H1 (cell line): ENCODE results near the gene FRMPD1. TPM values are rescaled to one million over a fixed set of nuclear protein-coding genes. Genes with fewer than 3 reads are reported as not detected.

Experiments
- BACH1 ChIP-seq: IDR thresholded peaks from 2 replicates; pipeline ENCODE4 v1.6.1; 2012; ENCODE audit warnings: low read length, improper control_type of control experiment
- BRCA1 ChIP-seq: IDR thresholded peaks from 2 replicates; pipeline ENCODE4 v1.6.1; 2012; ENCODE audit warnings: low read depth, low read length, improper control_type of control experiment
- CBX5 ChIP-seq: fragments of 300-800, 300-1000 bp; sonication (generic); IDR thresholded peaks from 2 replicates; pipeline ENCODE4 v1.7.1; 2016; ENCODE audit warnings: antibody characterized with exemption, low read length, low read depth
- EGR1 ChIP-seq: IDR thresholded peaks from 2 replicates; pipeline ENCODE4 v1.6.1; 2011; ENCODE audit warnings: low read depth, low read length, borderline replicate concordance
- FOSL1 ChIP-seq: IDR thresholded peaks from 2 replicates; pipeline ENCODE4 v1.6.1; 2011; ENCODE audit warnings: mild to moderate bottlenecking, low read depth, low read length, moderate library complexity; ENCODE audit not compliant: insufficient read depth
- HDAC2 ChIP-seq, 2 experiments: fragments of 300-600 bp in 1 of 2; sonication (generic) in 1 of 2; IDR thresholded peaks; 2 replicates each; pipeline ENCODE4 v1.6.1; 2011 to 2012; ENCODE audit warnings: low read depth in 2 of 2, low read length in 2 of 2, mild to moderate bottlenecking in 2 of 2, moderate library complexity in 2 of 2, borderline replicate concordance in 1 of 2, inconsistent platforms in 1 of 2
- KDM5A ChIP-seq: fragments of 200-600 bp; IDR thresholded peaks from 2 replicates; pipeline ENCODE4 v1.7.1; 2012; ENCODE audit warnings: mild to moderate bottlenecking, low read length, inconsistent platforms, mixed read lengths
- NANOG ChIP-seq: IDR thresholded peaks from 2 replicates; pipeline ENCODE4 v1.6.1; 2011; ENCODE audit warnings: low read length, low read depth, mild to moderate bottlenecking, inconsistent platforms; ENCODE audit not compliant: insufficient read depth, poor library complexity, severe bottlenecking
- SAP30 ChIP-seq: fragments of 300-600 bp; sonication (generic); IDR thresholded peaks from 2 replicates; pipeline ENCODE4 v1.7.1; 2012; ENCODE audit warnings: low read length, moderate library complexity, mild to moderate bottlenecking, inconsistent platforms; ENCODE audit not compliant: insufficient read depth, insufficient replicate concordance
- TCF12 ChIP-seq: IDR thresholded peaks from 2 replicates; pipeline ENCODE4 v1.6.1; 2011; ENCODE audit warnings: low read depth, mild to moderate bottlenecking, low read length
- USF2 ChIP-seq: IDR thresholded peaks from 2 replicates; pipeline ENCODE4 v1.6.1; 2011; ENCODE audit warnings: low read length, improper control_type of control experiment
- polyA plus RNA-seq, 7 experiments: library from polyadenylated mRNA; depleted of rRNA in 3 of 7; stranded (reverse) in 5 of 7; unstranded in 2 of 7; fragments of >200 nt in 5 of 7; fragments of 200-250 nt in 2 of 7; gene quantifications; 1 replicate in 5 of 7; 2 replicates in 1 of 7; 4 replicates in 1 of 7; pipeline versions ENCODE4 v1.2.1 to v1.2.3, GENCODE V29; 2011 to 2013; ENCODE audit warnings: missing spikeins in 2 of 7, mixed read lengths in 2 of 7
- total RNA-seq: library from RNA; stranded (reverse); fragmentation: NEBNext Ultra II Directional; extraction: Animal tissue kit (Norgen Biotek cat#: 25700); gene quantifications from 2 replicates; pipeline ENCODE4 v1.2.1, GENCODE V29; 2021
- TF ChIP-seq, protein P1 (sequence below): IDR thresholded peaks from 2 replicates; pipeline ENCODE4 v1.6.1; 2012; ENCODE audit warnings: inconsistent platforms
- TF ChIP-seq, protein P2 (sequence below): IDR thresholded peaks from 2 replicates; pipeline ENCODE4 v1.6.1; 2011; ENCODE audit warnings: low read depth, mild to moderate bottlenecking, low read length; ENCODE audit not compliant: insufficient read depth

Gene FRMPD1
- total and polyA plus RNA-seq, 2 of the 8 experiments (the other 6 are each of a cell fraction or from before 2014, with no cell fraction given), result 0.27 to 0.32 TPM

DNA sequence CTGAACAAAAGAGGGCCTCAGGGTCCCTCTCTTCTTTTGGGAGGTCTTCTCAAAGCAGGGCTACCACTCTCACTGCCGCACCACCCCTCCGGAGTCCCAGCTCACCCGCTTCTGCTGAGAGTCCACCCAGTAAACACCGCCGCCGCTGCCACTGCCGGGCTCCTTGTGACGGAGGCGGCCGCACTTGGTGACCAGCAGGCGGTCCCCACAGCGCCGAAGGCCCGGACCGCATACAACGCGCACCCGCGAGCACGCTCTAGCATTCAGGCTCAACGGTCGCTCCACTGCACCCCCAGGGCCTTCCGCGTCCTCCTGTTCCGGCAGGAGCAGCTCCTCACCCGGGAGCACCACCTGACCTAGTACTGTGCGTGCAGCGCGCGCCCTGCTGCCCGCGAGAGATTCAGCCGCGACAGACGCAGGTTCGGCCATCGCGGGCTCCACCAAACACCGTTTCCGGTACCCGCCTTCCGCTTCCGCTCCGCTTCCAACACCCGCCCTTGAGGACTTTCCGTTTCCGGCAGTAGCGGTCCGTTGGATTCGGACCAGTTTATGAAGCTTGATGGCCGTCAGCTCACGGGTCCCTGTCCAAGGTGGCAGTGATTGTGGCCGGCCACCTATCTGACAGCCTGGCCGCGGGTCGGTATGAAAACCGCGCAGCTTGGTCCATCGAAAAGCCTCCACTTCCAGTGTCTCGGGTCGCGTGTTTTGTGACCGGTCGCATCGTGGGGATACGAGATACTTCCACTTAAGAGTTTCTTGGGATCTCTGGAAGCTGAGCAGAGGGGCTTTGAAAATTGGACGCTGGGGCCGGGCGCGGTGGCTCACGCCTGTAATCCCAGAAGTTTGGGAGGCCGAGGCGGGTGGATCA is 134.1 kb downstream of the FRMPD1 start, which contains the start of gene EXOSC3 (continued):
- peak; percentile 73 for TF ChIP-seq KDM5A
- peak; percentile 61; the same call in 1 of the 2 replicates for TF ChIP-seq EGR1
- TF ChIP-seq FOSL1, result no peak
- TF ChIP-seq USF2, result 0 out of 2 replicates have a peak, but pooled peaks have one; percentile 33
- TF ChIP-seq CBX5, result no peak
- TF ChIP-seq HDAC2 (IDR thresholded peaks at IDR 0.05; ENCODE audit: borderline replicate concordance in 1 of 2, low read depth in 2 of 2, low read length in 2 of 2), result peak; percentile 45 to 93; a peak in 1 of 4 replicates
- no peak for TF ChIP-seq BRCA1
- TF ChIP-seq NANOG, result no peak
- TF ChIP-seq, protein P1, sequence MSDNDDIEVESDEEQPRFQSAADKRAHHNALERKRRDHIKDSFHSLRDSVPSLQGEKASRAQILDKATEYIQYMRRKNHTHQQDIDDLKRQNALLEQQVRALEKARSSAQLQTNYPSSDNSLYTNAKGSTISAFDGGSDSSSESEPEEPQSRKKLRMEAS, result no peak; the same call in 1 of the 2 replicates
- TF ChIP-seq SAP30, result no peak
- TF ChIP-seq TCF12, result no peak
- TF ChIP-seq BACH1, result 0 out of 2 replicates have a peak, but pooled peaks have one; percentile 3
- TF ChIP-seq, protein P2, sequence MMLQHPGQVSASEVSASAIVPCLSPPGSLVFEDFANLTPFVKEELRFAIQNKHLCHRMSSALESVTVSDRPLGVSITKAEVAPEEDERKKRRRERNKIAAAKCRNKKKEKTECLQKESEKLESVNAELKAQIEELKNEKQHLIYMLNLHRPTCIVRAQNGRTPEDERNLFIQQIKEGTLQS, result no peak
